NCI-H1436 (cell line): ENCODE data around the gene DGKI.
"Not testable (repeated sequence)": the region's sequence is repeated elsewhere in the genome, so short reads cannot be mapped to it uniquely, and the experiment has no call there.

Experiments used
- DNase-seq: peaks from one replicate; lab custom pipeline; 2025; lab: John Stamatoyannopoulos, UW

Gene DGKI

DNA sequence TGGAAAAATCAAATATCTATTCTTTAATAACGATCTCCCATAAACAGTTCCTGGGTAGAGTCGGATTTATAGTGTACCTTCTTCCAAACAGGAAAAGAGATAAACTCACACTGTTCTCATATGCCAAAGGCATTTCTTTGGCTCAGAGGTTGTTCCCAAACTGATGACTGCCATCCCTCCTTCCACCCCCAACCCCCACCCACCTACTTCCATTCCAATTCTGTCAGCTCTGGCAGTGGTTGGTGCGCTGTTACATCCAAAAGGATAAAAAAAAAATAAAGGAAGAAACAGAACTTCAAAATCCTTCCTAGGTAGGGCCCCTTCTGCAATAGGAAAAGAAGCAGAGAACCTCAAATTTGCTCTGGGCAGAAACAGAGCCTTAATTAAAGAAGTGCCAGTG is 104.7 kb downstream of the DGKI start:
- no peak for DNase-seq

GRCh38 chr7:137741443-137741842 is 105.3 kb downstream of the DGKI start:
- no peak for DNase-seq

GRCh38 chr7:137734221-137734620 is 112.6 kb downstream of the DGKI start:
- no peak for DNase-seq

DNA sequence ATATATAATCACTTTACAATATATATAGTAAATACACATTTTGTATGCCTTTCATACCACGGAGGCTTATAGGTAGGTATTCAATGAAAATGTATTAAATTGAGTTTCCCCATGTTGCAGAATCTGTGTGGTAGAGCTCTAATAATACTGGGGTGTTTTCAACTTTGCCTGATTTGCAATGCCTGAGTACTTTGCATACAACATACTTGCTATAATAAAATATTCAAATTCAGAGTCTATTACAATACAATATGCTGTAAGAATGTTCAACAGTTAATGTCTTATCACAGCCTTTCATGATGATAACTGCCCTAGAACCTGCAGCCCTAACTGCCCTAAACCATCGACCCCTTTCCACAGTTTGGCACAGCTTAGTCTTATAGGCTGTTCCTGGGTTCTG is 114.6 kb downstream of the DGKI start:
- no peak for DNase-seq

- no peak for DNase-seq
Measured at GRCh38 chr7:137731436-137731835, 115.3 kb downstream of the DGKI start.

DNA sequence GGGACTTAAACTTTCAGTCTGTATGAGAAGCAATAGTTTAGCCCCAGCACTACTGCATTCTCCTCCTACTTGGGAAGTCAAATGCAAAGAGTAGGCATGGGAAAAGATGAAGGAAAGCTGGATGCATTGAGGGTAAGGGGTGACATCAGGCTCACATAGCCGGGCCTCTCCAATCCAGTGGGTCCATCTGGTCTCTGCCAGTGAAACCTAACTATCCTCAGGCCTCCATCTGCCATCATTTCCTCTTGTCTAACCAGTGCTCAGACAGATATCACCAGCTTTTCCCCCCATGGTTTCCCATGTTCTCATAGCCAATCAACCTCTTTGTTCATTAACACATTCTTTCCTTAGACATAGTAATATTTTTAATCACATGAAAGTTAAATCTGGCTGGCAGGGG is 118.3 kb downstream of the DGKI start:
- no peak for DNase-seq

- DNase-seq, result no peak
Measured at GRCh38 chr7:137727413-137727812, 119.4 kb downstream of the DGKI start.

DNA sequence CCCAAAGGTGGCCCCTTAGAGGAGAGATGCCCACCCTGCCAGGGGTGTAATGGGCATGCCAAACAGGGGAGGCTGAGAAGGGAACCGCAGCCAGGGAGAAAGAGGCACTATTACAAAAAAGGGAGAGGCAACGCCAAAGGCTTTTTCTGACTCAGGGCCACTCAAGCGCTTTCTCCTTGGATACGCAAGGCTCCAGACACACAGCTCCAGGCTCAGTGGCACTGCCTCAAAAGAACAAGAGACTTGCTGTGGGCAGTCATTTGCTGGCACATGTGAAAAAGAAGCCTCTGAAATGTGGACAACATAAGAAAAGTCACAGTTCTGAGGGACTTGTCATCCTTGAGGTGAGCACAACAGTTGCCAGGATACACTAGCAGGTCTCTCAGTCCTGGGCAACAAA is 128.4 kb downstream of the DGKI start:
- no peak for DNase-seq

GRCh38 chr7:137717811-137718271 is 128.9 kb downstream of the DGKI start:
- DNase-seq, result peak; percentile 26

- no peak for DNase-seq
Measured at GRCh38 chr7:137717045-137717444, 129.7 kb downstream of the DGKI start.

DNA sequence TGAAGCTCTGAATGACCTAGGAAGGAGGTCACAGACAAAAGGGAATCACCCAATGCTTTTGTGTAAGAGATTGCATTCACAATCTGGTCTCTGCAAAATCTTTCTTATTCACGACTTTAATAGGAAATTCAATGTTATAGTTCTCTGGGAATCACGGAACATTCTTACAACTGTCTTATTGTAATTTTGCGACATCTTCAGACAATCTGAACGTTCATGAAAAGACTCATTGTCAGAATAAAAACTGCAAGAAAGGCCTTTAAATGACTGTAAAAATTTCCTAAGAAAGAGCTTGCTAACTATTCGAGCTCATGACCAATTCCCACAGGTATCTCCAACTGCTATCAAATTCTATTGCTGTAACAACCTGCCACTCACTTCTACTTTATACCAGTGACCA is 130.7 kb downstream of the DGKI start:
- no peak for DNase-seq

DNA sequence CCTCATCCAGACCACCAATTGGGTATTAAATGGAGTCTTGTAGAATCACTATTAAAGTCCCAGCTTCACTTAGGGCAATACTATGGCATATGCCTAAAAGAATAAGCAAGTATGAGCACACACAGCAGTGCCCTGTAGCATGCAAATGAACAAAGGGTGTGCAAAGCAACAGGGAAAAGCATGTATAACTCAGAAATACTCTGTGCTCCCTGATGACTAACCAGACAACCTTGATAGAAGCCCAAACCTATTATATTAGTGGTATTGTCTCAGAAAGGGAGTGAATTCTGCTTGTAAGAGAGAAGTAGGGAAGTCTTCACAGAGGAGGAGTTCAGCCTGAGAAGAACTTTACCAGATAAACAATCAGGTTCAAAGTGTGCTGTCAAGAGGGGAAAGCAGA is 131.2 kb downstream of the DGKI start:
- DNase-seq, result no peak

DNA sequence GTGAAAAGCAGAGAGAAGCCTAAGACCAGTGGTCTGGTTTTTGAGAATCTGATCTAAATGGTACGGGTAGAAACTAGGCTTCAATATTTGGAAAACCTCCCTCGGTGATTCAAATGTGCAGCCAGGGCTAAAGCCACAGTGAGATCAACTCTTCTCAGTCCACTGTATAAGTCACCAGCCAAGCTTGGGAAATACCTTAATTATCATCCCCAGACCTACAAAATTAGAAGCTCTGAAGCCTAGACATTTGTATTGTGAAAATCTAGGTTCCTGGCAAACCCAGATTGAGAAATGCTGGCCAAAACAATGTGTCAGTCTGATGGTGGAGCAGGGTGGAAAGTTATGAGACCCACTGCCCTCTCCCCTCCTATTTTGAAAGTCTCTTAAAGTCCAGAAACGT is 131.7 kb downstream of the DGKI start:
- DNase-seq, result no peak

- not testable (repeated sequence) for DNase-seq
Measured at GRCh38 chr7:137706330-137706729, 140.4 kb downstream of the DGKI start.

- DNase-seq, result no peak
Measured at GRCh38 chr7:137704723-137705122, 142.1 kb downstream of the DGKI start.

- no peak for DNase-seq
Measured at GRCh38 chr7:137703291-137704010, 143.3 kb downstream of the DGKI start.

GRCh38 chr7:137696988-137697387 is 149.8 kb downstream of the DGKI start:
- no peak for DNase-seq

GRCh38 chr7:137696376-137696775 is 150.4 kb downstream of the DGKI start:
- DNase-seq, result no peak

DNA sequence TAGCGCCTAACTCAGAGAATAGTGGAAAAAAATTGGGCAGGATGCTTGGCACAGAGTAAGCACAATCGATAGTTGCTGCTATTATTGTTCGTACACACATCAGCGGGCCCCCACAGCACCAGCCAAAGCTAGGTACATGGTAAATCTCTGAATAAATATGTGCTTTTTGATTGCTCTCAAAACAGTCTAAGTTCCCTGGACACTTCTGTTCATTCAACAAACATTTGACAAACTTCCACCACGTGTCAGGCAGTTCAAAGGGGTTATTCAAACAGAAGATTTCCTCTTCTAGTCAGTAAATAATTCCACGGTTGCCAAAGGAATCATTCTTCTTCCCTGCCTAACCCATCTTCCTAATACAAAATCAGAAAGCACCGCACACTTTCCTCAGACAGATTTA is 150.8 kb downstream of the DGKI start:
- no peak for DNase-seq

- DNase-seq, result no peak
Measured at GRCh38 chr7:137695494-137695893, 151.3 kb downstream of the DGKI start.

DNA sequence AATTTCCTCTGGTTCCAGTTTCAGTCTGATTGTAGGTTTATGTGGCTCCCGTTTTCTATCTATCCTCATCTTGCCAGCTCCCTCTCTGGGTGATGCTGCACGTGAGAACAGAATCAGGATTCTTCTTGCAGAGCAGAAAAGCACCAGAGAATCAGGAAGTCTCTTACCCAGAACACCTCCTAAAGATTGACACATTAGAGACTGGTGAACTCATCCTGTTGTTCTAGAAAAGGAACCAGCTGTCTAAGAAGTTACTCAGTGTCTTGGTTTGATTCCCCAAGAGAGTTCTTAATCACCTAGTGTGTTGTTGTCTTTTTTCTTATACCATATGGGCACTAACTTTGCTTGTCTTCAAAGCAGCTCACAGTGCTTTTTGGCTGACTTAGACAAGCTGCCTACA is 152.4 kb downstream of the DGKI start:
- no peak for DNase-seq

DNA sequence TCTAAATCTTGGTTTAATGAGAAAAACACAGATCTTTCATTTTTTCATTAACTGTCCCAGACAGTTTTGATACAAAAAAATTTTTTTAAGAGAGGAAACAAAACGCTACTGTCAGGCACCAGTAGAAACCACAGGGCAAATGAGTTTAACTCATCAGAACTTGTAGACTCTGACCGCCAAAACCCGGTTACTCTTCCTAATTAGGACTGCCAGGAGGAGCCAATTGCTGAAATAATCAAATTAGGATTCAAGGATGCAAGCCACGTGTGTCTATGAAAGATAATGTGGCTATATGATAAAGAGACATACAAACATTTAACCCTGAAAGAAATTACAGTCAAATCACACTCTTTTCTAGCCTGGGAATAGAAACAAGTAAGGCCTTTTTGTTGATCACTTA is 154.4 kb downstream of the DGKI start:
- no peak for DNase-seq

DNA sequence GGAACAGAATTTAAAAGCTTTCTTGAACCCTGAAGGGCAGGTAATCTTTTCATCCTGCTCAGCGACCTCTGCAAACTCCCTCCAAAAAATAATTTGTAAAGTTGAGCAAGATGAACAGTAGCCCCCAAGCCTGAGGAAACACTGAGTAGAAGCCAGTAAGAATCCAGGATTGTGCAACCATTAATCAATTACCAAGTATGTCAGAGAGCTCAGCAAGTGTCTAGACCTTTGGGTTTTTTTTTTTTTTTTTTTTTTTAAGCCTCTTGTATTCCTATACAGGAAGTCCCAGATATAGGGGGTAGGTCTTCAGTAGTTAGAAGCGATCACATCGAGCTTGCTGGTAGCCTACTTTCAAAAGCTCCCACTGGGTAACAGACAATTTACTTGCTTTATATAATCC is 155.2 kb downstream of the DGKI start:
- no peak for DNase-seq

GRCh38 chr7:137690635-137691034 is 156.1 kb downstream of the DGKI start:
- no peak for DNase-seq
